GM13976 (cell line): ENCODE data around the gene TGFBR3L.
"Not testable (repeated sequence)": the region's sequence is repeated elsewhere in the genome, so short reads cannot be mapped to it uniquely, and the experiment has no call there.

Source experiments
- DNase-seq: peaks from one replicate; pipeline ENCODE4 v3.0.0; 2012; ENCODE audit warnings: low spot score
- CTCF ChIP-seq: IDR thresholded peaks from 2 replicates; pipeline ENCODE4 v1.5.1; 2012; ENCODE audit warnings: borderline replicate concordance, mild to moderate bottlenecking; ENCODE audit not compliant: insufficient read depth; ENCODE audit errors: extremely low read depth, missing control alignments, control extremely low read depth
- in situ Hi-C: fragments of 300-500 bp; cut with MboI; formaldehyde crosslinking; loops from one replicate; pipeline ENCODE4 v1.12.0; 2022; ENCODE audit warnings: low sequenced_read_pairs, mixed read lengths, inconsistent platforms; ENCODE audit not compliant: unreplicated experiment

TGFBR3L gene

GRCh38 chr19:7917267-7918061, 2.8 kb downstream of the TGFBR3L start:
- in situ Hi-C loops, result no loop called here
- peak; percentile 38 for TF ChIP-seq CTCF
- DNase-seq, result peak; percentile 75

- in situ Hi-C loops, result not testable (repeated sequence)
These were observed 3.5 kb downstream of the TGFBR3L start for GRCh38 chr19:7918062-7918614.

GRCh38 chr19:7918615-7919421, 4.2 kb downstream of the TGFBR3L start:
- in situ Hi-C loops, result no loop called here
- DNase-seq, result no peak
- TF ChIP-seq CTCF, result no peak

More at GRCh38 chr19:7918062-7918614, 3.5 kb downstream of the TGFBR3L start:
- not testable (repeated sequence) for DNase-seq

GRCh38 chr19:7919610-7920518, 5.2 kb downstream of the TGFBR3L start, which contains the start of gene SNAPC2:
TSS of gene SNAPC2 (plus strand) at chr19:7920338. CDS start at chr19:7920367, 29 bp downstream.
- peak; percentile 93 for DNase-seq
- no peak for TF ChIP-seq CTCF
- in situ Hi-C loops, result no loop called here

GRCh38 chr19:7920519-7921301, 6.1 kb downstream of the TGFBR3L start:
- peak; percentile 98 for DNase-seq
- TF ChIP-seq CTCF, result no peak
- in situ Hi-C loops, result no loop called here

GRCh38 chr19:7921302-7921966, 6.8 kb downstream of the TGFBR3L start:
- in situ Hi-C loops, result no loop called here
- no peak for DNase-seq
- TF ChIP-seq CTCF, result no peak
